Smooth muscle cell of trachea (primary cell): ENCODE measurements around the gene PUS1. TPM values are rescaled to one million over a fixed set of nuclear protein-coding genes. Genes with fewer than 3 reads are reported as not detected.

Experiments used
- total RNA-seq: library from RNA; depleted of rRNA; stranded (reverse); fragments of >200 nt; gene quantifications from 2 replicates; pipeline ENCODE4 v1.2.1, GENCODE V29; 2014

Gene PUS1
- total RNA-seq: 6.1 and 12.4 TPM in 2 replicates

GRCh38 chr12:131928711-131929580, at the start of gene PUS1:
Gene PUS1, plus strand, starts transcription at chr12:131929276. Its CDS starts 447 bp downstream, at chr12:131929723.

GRCh38 chr12:131894313-131894860, 34.7 kb upstream of the PUS1 start, which contains the start of gene ULK1:
Gene ULK1, plus strand, starts transcription at chr12:131894622. Its CDS starts 380 bp downstream, at chr12:131895002.

GRCh38 chr12:131949431-131950181, 20.5 kb downstream of the PUS1 start, which contains the start of gene EP400:
Gene EP400, plus strand, starts transcription at chr12:131949942. Its CDS starts 10,678 bp downstream, at chr12:131960620.

Other genes starting within 250 kb of the PUS1 start
- 20.0 and 21.7 TPM in 2 replicates for gene SFSWAP, start 218.2 kb upstream of the PUS1 start, total RNA-seq
- 11.2 and 26.1 TPM in 2 replicates for gene MMP17, start 100.9 kb upstream of the PUS1 start, total RNA-seq
- gene ULK1, start 34.7 kb upstream of the PUS1 start, total RNA-seq: 17.3 and 17.5 TPM in 2 replicates
- 12.1 and 19.2 TPM in 2 replicates for gene EP400, start 20.7 kb downstream of the PUS1 start, total RNA-seq
- gene DDX51, start 215.0 kb downstream of the PUS1 start, total RNA-seq: 7.1 and 7.3 TPM in 2 replicates
- gene NOC4L, start 215.2 kb downstream of the PUS1 start, total RNA-seq: 11.1 and 11.8 TPM in 2 replicates